GM21360 (cell line): Measurements from ENCODE around the gene SYNGR4.
"Not testable (repeated sequence)": the region's sequence is repeated elsewhere in the genome, so short reads cannot be mapped to it uniquely, and the experiment has no call there.

Source experiments
- ATAC-seq: cut with Tn5 transposase; IDR thresholded peaks from one replicate; pipeline ENCODE4 v1.9.1; 2021; ENCODE audit warnings: mild to moderate bottlenecking, moderate library complexity; ENCODE audit not compliant: unreplicated experiment

Gene SYNGR4, protein sequence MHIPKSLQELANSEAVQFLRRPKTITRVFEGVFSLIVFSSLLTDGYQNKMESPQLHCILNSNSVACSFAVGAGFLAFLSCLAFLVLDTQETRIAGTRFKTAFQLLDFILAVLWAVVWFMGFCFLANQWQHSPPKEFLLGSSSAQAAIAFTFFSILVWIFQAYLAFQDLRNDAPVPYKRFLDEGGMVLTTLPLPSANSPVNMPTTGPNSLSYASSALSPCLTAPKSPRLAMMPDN

DNA sequence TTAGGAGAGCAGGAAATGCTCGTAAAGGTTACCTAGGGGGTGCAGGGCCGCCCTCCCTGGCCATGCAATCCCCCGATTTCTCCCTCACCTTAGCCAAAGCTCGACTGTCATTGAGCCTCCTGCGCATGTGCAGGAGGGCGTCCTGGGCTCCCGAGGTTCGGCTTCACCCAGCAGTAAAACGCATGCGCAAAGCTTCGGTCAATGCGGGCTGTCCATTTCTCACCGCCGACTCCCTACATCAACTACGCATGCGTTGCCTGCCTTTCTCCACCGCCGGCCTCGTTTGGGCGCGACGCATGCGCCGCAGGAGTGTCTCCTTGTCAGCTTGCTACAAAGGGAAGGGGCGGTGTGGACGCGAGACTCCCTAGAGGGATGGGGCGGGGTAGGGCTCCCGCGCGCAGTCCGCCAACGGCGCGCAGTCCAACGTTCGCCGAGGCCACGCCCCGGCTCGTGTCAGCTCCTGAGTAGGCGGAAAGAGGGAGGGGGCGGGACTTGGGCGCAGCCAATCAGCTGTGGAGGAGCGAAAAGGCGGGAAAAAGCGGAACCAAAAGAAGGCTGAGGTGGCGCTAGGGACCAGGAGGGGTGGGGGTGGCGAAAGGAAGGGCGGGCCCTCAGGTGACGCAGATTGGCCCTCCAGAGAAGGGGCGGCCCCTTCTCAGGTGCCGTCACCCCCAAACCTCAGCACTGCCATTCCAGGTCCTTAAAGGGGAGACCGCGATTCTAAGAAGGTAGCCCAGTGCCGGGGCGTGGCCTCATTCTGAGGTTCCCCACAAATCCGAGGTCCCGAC is at the start of gene SYNGR4, which contains the start of gene TMEM143:
TSS of gene SYNGR4 (plus strand) at position 558 of the 788 bp plus-strand sequence. CDS start 1,476 bp downstream, outside the sequence.
TSS of gene TMEM143 (minus strand) at position 131 of the 788 bp plus-strand sequence. CDS start at position 111, 20 bp downstream.
- peak; percentile 82 for ATAC-seq

DNA sequence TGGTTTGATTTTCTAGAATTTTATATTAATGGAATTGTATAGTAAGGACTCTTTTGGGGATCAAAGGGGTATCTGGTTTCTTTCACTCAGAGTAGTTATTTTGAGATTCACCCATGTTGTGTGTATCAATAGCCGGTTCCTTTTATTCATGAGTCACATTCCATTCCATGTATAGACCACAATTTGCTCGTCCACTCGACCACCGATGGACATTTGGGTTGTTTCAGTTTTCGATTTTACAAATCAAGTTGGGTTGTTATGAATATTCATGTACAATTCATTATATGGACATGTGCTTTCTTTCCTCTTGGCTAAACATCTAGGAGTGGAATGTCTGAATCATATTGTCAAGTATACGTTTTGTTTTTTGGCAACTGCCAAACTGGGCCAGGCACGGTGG is 48.5 kb upstream of the SYNGR4 start:
- no peak for ATAC-seq

DNA sequence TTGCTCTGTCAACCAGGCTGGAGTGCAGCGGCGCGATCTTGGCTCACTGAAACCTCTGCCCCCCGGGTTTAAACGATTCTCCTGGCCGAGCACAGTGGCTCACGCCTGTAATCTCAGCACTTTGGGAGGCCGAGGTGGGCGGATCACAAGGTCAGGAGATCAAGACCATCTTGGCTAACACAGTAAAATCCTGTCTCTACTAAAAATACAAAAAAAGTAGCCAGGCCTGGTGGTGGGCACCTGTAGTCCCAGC is 46.5 kb upstream of the SYNGR4 start:
- ATAC-seq = not testable (repeated sequence)

DNA sequence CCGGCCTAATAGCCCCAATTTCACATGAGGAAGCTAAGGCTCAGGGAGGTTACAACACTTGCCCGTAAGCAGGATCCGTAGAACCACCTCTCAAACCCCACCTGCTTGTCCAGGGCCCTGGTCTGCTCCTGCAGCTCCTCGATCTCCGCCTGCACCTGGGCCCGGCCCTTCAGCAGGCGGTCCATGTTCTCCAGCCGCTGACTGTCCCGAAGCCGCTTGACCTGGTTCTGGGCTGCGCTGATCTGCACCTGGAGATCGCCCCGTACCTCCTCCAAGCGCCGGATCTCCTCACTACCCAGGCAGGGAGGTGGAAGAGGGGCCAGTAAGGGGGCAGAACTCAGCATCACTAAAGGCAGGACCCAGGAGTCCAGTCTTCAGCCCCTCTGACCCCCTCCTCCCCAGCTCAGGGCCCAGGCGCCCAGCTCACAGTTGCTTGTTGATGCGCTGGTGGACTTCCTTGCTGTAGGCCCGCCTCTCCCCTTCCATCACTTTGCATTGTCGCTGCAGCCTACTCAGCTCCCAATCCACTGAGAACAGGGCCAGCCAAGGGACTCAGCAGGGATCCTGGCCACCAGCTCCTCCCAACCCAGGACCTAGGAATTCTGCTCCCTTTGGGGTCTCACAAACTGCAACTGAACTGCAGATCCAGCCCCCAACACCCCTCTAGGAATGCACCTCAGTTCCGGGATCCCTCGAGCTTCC is 45.7 kb upstream of the SYNGR4 start:
- no peak for ATAC-seq

DNA sequence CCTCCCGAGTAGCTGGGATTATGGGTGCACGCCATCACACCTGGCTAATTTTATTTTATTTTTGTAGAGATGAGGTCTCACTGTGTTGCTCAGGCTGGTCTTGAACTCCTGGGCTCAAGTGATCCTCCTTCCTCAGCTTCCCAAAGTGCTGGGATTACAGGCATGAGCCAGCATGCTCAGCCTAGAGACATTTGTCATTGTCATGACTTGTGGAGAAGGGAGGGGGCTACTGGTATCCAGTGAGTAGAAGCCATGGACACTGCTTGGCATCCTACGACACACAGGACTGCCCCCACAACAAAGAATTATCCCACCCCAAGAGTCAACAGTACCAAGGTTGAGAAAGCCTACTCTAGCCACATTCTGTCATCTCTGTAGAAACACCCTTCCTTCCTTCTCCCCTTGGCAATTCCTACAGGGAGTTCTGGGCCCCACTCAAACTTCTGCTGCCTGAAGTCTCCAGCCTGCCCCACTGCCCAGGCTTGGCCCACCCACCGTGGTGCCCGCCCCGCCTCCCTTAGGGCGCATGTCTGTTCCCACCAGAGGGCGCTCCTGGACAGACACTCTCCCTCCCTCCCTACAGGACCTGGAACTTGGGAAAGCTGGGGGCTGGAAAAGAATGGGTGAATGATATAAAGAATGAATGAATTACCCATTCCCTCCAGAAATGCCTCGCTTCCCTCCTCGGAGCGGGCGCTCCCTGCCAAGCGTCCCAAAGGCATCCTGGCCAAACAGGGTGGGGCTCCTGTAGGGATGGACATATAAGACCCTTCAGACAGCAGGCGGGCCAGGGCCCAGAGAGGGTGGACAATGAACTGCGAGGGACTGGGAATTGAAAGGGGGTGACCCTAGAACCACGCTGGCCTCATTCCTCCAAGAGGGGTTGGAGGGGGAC is 44.3 kb upstream of the SYNGR4 start:
- ATAC-seq = no peak

DNA sequence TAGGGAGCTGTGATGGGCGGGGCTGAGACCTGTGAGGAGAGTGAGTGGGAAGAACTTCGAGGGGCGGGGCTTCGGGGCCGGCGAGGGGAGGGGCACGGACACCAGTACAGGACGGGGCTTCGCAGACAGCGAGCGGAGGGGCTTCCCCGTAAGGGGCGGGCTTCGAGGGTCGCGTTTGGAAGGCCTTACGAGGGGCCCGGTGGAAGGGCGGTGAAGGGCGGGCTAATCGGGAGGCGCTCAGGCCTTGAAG is 42.9 kb upstream of the SYNGR4 start:
- ATAC-seq = peak; percentile 43

DNA sequence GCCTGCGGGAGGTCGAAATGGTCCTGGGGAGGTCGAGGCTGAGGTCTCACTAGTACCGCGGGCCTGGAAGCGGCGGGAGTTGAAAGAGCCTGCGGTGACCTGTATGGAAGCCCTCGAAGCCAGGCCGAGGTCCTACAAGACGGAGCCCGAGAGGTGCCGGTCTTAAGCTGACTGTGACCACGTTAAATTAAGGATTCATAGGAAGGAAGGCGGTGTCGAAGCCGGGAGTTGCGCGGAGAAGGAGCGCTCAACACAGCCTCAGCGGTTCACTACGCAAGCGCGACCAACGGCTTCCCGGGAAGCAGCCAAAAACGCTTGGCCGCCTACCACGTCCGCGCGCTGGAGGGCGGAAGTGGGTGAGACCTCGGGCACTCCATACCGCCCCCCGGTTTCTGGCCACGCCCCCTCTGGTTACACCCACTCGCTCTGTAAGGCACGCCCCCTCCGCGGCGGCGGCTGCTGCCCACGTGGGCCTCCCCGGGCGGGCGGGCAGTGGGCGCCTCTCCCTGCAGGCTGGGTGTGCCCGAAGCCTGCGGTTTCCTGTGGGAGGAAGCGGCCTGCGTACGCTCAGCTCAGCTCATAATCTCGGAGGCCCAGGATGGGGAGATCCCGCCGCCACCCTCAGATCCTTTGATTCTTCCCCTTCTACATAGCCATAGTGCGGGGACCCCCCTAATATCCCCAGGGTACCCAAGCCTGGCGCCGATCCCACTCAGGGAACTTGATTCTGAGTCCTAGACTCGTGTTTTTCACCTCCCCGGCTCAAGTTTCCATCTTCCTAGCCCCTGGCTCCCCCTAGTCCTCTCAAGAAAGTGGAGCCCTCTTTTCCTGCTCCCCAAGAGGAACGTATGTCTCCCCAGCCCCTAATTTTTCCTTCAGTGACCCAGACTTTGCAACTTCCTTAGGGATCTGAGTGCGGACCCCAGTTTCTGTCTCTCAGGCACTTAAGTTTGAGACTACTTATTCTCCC is 42.3 kb upstream of the SYNGR4 start:
- peak; percentile 54 for ATAC-seq

DNA sequence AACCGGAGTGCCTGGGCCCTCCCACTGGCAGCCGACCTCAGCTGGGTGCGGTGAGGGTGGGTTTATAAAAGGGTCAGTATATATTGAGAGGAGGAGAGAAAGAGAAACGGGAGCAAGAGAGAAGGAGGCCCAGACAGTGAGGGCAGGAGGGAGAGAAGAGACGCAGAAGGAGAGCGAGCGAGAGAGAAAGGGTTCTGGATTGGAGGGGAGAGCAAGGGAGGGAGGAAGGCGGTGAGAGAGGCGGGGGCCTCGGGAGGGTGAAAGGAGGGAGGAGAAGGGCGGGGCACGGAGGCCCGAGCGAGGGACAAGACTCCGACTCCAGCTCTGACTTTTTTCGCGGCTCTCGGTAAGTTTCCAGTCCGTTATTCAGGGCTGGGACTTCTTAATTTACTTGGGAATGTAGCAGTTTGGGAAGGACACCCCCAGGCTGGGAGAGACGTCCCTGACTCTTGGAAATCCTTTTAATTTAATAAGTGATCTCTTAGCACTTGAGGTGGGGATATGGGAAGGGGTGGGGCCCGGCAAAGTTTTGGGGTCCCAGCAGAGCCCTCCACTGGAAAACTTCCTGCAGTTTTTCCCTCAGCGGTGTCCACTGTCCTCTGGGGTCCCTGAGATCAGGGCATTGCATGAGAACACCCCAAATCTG is 38.8 kb upstream of the SYNGR4 start, which contains the start of gene EMP3:
TSS of gene EMP3 (plus strand) at position 288 of the 646 bp plus-strand sequence. CDS start 1,293 bp downstream, outside the sequence.
- no peak for ATAC-seq

DNA sequence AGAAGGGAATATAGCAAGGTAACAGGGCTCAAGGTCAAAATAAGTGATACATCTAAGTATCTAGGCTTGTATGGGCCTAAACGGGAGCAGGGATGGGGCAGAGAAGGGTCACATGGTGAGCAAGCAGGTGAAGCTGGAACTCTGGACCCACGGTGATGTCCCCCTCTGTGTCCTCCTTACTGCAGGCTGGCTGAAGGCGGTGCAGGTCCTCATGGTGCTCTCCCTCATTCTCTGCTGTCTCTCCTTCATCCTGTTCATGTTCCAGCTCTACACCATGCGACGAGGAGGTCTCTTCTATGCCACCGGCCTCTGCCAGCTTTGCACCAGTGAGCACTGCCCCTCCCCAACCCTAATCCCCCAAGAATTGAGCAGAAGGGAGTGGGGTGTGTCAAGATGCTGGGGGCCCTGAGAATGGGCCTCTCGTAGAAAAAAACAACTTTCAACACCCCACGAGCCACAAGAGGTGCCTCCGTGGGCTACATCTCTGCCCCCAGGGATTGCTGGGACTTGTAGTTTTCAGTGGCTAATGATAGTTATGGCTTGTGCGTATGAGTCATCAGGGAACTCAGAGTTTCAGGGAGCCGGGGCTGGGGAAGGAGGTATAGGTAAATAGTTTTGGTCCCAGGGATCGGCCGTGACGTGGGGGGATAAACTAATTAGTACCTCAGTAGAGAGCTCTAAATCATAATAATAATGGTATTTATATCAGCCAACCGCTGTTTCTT is 34.8 kb upstream of the SYNGR4 start:
- no peak for ATAC-seq

DNA sequence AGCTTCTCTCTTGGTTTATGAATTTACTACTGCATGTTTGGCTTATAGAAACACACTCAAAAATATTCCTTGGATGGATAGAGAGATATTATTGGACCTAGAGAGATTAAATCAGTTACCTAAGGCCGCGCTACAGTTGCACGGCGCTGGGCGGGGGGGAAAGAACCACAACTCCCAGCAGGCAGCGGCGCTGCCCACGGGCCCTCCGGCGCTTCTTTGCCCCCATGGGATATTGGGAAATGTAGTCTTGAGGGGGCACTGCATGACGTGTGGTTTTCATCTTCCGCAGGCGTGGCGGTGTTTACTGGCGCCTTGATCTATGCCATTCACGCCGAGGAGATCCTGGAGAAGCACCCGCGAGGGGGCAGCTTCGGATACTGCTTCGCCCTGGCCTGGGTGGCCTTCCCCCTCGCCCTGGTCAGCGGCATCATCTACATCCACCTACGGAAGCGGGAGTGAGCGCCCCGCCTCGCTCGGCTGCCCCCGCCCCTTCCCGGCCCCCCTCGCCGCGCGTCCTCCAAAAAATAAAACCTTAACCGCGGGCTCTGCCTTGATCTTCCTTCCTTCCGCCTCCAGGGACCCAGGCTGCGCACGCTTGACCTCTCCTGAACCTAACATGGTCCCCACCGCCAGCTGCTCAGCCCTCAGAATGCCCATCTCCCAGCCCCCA is 34.0 kb upstream of the SYNGR4 start:
- ATAC-seq = peak; percentile 33

DNA sequence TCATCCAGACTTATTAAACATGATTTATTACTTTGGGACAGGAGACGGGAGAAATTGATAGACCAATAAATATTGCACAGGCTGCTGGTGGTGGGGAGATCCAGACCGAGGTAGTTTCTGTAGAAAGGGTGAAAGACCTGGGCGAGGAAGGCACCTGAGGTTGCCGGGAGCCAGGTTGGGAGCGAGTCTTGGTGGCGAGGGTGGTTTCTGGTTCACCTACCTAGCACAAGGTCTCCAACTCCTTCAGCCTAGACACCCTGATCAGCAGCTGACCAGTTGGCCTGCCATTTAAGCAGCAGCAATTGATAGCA is 31.9 kb upstream of the SYNGR4 start:
- ATAC-seq = no peak

DNA sequence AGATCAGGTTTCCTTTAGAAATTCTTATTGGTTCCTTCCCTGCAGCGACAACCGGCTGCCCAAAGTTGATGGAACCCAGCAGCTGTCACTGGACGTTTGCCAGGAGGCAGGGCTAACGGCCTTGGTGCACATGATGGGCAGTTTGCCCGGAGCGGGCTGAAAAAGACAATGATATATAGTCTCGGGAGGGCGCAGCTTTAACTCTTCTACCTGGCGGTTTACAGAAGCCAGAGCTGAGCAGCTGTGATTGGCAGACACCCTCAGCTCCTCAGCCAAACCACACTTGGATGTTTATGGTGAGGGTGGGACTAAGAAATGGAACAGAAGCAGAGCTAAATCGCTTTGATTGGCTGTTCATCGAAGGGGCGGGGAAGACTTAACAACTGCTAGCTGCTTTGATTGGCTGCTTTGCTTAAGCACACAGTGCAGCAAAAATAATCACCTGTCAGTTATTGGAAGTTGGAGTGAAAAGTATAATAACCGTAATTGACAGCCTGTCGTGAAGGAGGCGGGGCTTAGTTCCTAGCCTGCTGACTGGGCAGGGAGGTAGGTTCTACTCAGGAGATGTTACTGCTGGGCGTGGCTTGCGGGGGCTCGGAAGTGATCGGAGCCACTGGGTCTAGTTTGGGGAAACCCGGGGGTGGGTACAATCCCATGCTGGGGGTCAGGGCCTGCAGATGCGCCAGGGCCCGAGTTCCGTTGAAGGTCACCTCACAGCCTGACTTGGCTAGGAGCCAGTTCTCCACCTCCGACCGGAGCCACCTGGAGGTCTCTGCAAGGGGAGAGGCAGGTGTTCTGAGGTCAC is 31.3 kb upstream of the SYNGR4 start:
- peak; percentile 53 for ATAC-seq

DNA sequence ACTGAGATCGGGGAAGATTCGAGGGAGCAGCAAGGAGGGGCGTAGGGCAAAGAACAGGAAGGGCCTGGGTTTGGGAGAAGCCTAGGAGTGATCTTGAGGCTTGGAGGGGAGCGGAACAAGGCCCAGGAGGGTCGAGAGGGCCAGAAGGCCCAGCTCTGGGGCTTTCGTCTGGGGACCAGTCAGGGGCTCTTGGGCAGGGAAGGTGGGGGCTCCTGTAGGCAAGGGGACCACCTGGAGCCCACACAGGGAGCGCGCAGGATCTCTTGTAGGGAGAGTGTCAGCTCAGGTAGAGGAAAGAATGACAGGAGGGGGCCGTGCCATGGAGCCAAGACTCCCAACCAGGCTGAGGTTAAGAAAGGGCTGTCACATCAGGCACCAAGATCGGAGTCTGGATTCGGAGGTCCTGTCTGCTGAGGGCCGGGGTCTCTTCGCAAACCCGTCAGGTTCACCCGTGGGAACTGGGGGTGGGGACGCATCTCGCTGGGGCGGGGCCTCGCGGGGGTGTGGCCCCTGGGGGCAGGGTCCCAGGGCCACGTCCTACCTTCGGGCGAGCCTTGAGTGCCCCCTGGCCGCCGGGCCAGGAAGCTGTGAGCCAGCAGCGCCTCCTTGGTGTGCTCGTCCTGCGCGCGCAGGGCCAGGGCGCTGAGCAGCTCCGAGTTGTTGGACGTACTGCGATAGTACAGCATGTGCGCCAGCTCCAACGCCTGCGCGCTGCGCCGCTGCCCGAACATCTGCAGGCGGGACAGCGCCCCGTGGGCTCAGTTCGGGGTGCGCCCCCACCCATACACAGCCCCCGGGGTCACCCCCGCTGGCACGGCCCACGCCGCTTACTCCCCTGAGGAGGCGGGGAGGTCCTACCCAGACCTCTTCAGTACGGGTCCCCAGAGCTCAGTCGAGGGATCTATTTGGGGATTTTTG is 30.4 kb upstream of the SYNGR4 start:
- peak; percentile 58 for ATAC-seq

DNA sequence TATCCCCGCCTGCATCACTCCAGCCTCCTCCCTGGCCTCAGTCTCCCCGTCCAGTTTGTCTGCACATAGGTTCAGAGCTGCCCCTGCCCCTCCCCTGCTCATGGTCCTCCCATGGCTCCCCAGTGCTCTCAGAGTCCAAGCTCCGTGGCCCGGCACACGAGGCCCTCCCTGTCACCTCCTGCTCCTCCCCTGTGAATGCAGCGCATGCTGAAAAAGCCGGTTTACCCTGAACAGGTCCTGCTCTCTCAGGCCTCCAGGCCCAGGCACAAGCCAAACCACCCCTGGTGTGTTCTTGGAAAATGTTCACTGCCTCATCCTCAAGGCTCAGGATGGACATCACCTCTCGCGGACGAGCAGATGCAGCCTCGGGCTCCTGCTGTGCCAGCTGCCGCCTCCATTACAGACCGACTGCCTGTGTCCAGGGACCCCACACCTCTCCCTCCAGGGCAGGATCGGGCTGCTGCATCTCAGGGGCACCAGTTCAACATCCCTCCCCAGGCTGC is 25.9 kb upstream of the SYNGR4 start:
- ATAC-seq = no peak

DNA sequence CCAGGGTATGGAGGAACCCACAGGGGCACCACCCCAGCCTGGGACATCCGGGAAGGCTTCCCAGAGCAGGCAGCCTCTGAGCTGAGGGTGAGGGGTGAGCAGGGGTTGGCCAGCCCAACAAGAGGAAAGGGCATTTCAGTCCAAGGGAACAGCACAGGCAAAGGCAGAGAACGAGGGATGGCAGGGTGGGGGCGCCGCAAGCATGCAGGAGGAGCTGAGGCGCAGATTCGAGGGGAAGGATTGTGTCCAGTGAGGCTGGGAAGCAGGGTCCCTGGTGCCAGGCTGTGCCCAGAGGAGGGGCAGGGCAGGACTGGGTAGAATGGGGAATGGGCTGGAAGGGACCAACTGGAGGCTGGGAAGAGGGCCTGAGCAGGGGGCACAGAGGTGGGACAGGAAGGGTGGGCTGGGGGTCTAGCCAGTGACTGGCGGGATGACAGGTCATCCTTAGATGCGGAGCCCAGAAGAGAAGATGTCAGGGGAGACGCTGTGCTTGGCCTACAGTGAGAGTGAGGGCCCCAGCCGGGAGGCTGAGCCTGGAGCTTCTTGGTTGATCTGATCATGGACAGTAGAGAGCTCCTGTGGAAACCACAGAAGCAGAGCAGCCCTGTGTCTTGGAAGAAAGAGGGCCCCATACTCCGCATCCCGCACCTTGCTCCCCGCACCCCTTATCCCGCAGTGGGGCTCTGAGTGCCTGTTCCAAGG is 25.2 kb upstream of the SYNGR4 start:
- ATAC-seq = no peak

DNA sequence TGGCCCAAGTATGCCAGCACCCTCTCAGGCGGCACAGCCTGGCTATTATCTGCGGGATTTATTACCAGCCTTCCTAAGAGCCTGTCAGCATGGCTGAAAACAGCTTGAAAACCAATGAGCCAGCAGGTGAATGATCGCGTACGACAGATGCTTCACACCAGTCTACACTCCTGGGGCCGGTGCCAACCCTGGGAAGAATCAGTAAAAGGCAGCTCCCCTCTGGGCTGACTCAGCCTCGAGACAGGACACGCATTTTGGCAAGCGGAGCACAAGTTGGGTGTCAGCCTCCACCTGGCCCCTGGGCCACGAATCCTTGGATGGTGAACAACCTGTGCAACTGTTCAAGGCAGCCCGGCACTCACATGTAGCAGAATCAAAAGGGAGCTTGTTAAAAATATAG is 23.2 kb upstream of the SYNGR4 start:
- ATAC-seq = no peak
